G401 (cell line): ENCODE measurements around the gene GIPC3. TPM values are rescaled to one million over a fixed set of nuclear protein-coding genes. Genes with fewer than 3 reads are reported as not detected.
"Not testable (repeated sequence)": the region's sequence is repeated elsewhere in the genome, so short reads cannot be mapped to it uniquely, and the experiment has no call there.

Experiments used
- DNase-seq: peaks from one replicate; pipeline ENCODE4 v3.0.0-alpha.2; 2015; ENCODE audit warnings: low spot score
- in situ Hi-C: cut with HindIII; loops from 2 replicates; pipeline ENCODE4 v1.10.0; 2016; ENCODE audit warnings: low sequenced_read_pairs, mixed read lengths
- total RNA-seq: library from RNA; depleted of rRNA; stranded (reverse); fragments of >200 nt; shearing (Covaris generic); gene quantifications from 2 replicates; pipeline ENCODE4 v1.2.3, GENCODE V29; 2014

The GIPC3 gene
- total RNA-seq, 1 experiment from 2014 or later = not detected

DNA sequence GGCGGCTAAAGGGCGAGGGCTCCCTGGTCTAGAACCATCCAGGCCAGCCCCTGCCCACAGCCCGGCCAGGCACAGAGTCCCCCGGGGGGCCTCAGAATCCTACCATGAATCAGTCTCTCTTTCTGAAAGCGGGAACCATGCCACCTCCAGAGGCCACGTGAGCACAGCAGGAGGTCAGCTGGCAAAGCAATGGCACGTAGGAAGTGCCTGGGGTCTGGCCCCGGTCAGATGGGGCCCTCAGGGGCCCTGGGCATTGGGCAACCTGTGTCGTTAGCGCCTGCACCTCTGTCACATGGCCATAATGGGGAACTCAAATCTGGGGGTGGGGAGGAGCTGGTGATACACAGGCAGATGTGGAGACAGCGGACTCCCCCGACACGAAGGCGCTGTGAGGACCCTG is 36.7 kb upstream of the GIPC3 start:
- in situ Hi-C loops = no loop called here
- DNase-seq = no peak

- in situ Hi-C loops = no loop called here
- DNase-seq = no peak
These were observed 35.5 kb upstream of the GIPC3 start for GRCh38 chr19:3549816-3550215.

- in situ Hi-C loops = no loop called here
- DNase-seq = no peak
These were observed 34.1 kb upstream of the GIPC3 start for GRCh38 chr19:3550947-3551791.

GRCh38 chr19:3551792-3552095 is 33.5 kb upstream of the GIPC3 start:
- no peak for DNase-seq
- in situ Hi-C loops = no loop called here

DNA sequence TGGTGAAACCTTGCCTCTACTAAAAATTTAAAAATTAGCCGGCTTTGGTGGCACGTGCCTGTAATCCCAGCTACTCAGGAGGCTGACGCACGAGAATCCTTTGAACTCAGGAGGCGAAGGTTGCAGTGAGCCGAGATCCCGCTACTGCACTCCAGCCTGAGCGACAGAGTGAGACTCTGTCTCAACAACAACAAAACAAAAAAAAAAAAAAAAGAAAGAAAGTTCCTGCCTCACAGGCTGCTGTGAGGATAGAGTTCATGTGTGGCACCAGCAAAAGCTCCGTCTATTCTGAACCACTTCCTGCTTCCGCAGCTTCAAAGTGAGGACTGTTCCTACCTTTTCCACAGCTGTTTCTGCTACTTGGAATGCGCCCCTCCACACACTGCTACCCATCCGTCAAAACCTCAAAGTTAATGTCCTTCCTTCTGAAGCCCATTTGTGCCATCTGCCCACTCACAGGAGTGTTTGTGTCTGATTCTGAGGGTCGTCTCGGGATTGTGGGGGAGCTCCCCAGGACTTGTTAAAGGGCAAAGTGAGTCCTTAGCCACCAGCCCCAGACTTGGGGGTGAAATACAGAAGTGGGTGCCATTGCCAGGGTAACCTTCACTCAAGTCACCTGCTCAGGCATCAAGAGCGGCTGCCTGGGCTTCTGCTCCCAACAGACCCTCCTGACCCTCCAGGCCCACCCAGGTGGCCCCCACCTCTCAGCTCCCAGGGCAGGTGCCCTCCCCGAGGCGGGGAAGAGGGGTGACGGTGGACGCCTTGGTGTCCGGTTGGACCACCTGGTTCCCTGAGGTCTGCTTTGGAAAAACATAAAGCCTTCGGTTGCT is 30.8 kb upstream of the GIPC3 start:
- in situ Hi-C loops = no loop called here
- DNase-seq = no peak

- in situ Hi-C loops = no loop called here
These were observed 29.4 kb upstream of the GIPC3 start for GRCh38 chr19:3555653-3556422.

DNA sequence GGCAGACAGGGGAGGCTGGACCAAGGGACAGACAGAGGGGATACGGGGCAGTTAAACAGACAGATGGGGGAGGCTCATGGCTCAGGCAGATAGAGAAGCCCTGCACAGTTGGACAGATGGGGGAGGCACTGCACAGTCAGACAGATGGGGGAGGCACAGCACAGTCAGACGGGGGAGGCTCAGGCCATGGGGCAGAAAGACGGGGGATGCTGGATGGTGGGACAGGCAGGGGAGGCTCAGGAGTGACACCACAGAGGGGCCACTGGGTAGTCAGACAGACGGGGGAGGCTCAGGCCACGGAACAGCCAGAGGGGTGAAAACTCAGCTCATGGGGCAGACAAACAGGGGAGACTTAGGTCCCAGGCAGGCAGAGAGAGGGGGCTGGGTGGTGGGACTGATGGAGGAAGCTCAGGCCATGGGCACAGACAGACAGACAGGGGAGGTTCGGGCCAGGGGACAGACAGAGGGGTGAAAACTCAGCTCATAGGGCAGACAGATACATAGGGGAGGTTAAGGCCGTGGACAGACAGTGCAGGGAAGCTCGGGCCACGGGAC is 28.8 kb upstream of the GIPC3 start:
- DNase-seq = no peak
- in situ Hi-C loops = no loop called here

More at GRCh38 chr19:3555653-3556422, 29.4 kb upstream of the GIPC3 start:
- DNase-seq = no peak

GRCh38 chr19:3556978-3557460 is 28.3 kb upstream of the GIPC3 start:
- no peak for DNase-seq
- in situ Hi-C loops = no loop called here

DNA sequence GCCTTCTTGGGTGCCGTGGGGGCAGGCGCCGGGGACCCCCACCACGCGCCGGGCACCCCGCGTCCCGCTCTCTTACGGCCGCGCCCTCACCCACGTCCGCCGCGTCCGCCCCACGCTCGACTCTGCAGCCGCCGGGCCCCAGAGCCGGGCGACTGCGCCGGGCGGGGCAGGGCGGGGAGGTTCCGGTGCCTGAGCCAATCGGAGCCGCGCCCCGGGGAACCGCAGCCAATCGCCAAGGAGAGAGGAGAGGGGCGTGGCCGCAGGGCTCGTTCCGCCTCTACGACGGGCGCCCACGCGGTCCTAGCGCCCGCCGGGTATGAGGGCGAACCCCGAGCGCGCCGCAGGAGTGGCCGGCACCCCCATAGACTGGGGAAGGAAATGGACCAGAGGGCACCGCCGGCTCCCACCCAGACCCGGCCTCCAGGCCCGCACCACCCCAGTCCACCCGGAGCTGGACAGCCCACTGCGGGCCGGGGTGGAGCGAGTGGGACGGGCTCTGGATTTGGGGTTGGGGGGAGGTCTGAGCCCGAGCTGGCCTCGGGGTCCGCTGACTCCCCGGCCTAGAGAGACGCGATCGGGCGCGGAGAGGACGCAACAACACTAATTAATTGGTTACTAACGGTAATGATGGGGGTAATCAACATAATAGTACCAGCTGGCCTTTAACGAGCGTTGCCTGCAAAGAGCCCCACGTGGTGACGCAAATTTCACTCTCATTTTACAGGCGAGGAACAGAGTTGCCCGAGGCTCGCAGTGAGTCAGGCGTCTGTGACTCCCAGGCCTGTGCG is 27.6 kb upstream of the GIPC3 start, which contains the start of gene MFSD12:
MFSD12 (minus strand) TSS at position 126 of the 788 bp plus-strand sequence. CDS start 183 bp downstream, outside the sequence.
- peak; percentile 92 for DNase-seq
- in situ Hi-C loops = no loop called here

DNA sequence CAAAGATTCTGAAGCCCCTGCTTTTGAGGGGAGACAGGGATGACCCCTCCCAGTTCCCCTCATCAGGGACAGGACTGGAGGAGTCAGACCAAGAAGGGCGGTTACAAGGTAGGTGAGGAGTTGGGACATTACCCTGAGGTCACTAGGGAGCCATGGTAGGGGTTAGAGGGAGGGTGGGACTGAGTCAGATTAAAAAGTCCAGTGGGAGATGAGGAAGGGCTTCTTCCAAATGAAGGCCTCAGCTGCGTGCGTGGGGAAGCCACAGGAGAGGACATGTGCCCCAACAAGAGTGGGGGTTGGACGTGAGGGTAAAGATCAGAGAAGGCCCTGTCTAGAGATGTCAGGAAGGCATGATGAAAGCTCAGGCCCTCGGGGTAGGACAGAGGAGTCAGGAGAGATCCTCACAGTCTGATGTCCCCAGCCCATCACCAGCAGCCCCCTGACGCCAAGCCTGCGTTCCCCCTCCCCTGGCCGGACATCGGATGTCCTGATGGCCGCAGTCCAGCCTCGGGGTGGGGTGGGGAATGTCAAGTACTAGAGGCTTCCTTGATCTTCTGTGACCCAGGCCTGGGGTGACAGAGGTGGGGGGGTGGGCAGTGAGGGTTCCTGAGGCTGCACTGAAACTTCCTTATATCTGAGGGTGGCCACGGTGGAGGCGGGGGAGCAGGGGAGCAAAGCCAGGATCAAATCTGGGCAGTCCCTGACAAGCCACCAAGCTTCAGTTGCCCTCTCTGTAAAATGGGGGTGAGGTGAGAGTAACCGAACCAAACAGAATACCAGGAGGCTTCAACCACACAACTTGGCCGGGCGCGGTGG is 21.4 kb upstream of the GIPC3 start:
- no peak for DNase-seq
- in situ Hi-C loops = no loop called here

GRCh38 chr19:3565139-3565538 is 20.1 kb upstream of the GIPC3 start:
- in situ Hi-C loops = no loop called here
- no peak for DNase-seq

DNA sequence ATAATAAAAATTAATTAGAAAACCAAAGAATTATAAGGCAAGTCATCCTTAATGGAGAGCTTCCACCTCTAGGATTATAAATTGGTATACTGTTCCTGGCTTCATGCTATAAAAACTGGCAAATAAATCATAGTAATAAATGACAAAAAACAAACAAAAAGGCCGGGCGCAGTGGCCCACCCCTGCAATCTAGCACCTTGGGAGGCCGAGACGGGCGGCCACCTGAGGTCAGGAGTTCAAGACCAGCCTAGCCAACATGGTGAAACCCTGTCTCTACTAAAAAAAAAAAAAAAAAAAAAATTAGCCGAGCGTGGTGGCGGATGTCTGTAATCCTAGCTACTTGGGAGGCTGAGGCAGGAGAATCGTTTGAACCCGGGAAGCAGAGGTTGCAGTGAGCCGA is 15.2 kb upstream of the GIPC3 start:
- in situ Hi-C loops, DNase-seq: not testable (repeated sequence)

DNA sequence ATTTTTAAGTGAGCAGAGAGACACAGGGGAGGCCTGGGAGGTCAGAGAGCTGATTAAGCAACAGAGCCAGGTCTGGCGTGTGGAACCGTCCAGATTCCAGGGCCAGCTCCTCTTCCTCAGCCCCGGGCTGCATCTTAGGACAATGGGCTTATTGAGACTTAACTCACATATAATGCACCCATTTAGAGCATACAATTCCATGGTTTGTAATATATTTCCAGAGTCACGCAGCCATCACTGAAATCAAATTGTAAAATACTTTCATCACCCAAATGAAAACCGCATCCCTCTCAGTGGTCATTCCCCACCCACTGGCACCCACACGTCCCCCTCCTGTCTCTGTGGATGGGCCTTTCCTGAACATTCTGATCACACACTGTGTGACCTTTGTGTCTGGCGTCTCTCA is 14.7 kb upstream of the GIPC3 start:
- in situ Hi-C loops = no loop called here
- DNase-seq = no peak

DNA sequence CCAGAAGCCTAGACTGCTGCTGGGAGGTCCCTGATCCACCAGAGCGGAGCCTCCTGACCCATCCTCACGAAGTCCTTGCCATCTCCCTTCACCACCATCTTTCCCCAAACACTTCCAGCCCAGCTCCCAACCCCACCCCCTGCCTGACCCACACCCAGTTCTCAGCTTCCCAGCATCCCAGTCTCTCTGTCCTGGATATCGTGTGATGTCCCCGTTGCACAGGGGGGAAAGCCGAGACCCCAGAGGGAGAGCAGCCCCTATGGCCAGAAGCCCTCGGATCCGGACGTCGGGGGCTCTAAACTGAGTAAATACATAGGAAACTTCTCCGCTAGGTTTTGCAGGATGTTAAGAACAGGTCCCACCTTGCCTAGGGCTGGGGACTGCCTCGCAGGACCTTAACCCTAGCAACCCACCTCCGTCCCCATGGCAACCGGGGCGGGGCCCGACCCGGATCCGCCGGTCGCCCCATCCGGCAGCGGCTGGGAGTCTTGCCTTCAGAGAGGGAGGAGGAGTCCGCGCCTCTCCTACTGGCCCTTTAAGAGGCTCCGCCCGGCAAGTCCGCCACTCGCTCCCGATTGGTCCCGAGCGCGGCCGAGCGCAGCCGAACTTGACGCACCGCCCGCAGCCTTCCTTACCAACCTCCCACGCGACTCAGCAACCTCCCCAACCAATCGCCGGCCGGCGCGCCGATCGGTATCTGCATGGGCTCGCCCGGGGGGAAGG is 13.0 kb upstream of the GIPC3 start:
- in situ Hi-C loops = no loop called here
- DNase-seq = peak; percentile 98

DNA sequence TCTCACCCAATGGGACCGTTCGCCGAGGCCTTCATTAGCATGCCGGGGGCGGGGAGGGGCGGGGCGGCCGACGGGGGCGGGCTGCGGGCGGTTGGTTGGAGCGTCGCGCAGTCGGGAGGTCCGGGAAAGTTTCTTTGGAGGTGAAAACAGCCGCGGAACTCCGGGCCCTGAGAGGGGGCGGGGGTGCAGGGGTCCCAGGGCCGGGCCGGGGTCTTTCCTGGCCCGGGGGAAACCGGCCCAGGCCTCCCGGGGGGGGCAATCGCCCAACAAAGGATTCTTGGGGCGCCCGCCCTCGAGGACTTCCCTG is 12.5 kb upstream of the GIPC3 start, which contains the start of gene HMG20B:
HMG20B (plus strand) TSS at position 90 of the 307 bp plus-strand sequence. CDS start 366 bp downstream, outside the sequence.
- DNase-seq = no peak
- in situ Hi-C loops = no loop called here

GRCh38 chr19:3573162-3573857 is 12.0 kb upstream of the GIPC3 start:
- in situ Hi-C loops = no loop called here
- no peak for DNase-seq
